GM18508 (cell line): ENCODE measurements around the gene LAMTOR1.

Experiments
- ATAC-seq: cut with Tn5 transposase; IDR thresholded peaks from one replicate; pipeline ENCODE4 v1.9.1; 2021; ENCODE audit warnings: moderate number of reproducible peaks; ENCODE audit not compliant: insufficient read depth, unreplicated experiment

LAMTOR1 gene

GRCh38 chr11:72120930-72121329 lies 17.8 kb upstream of the LAMTOR1 start:
- no peak for ATAC-seq

- no peak for ATAC-seq
These were observed 16.1 kb upstream of the LAMTOR1 start for GRCh38 chr11:72119198-72119597.

DNA sequence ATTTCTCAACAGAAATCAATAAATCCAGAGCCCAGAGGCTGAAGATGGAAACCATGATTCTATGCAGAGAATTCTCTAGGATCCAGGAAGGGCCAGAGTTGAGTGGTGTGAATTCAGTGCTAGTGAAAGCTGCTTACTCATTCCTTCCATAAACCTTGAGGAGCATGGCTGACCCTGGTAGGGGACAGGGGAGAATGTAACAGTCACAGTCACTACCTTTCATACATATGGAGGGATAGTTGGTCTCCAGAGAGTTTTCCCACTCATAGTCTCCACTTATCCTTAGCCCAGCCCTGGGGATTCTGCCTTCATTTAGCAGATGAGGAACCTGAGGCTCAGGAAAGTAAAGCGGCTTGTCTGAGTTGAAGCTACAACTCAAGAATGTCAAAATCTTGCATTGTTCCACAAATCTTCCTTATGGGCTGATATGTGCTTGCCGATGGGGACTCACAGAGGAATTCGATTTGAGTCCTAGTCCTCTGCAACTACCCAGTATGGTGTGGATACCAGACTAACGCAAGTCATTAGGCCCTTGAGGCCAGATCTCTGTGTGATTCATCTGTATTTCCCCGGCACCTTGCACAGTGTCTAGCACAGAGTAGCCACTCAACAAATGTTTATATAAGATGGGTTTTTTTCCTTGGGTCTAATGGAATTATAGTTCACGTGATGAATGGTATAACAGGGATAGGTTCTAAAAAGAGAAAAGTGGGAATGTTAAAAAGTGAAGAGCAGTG lies 13.1 kb upstream of the LAMTOR1 start:
- no peak for ATAC-seq

- ATAC-seq = no peak
These were observed 11.5 kb upstream of the LAMTOR1 start for GRCh38 chr11:72114570-72114969.

DNA sequence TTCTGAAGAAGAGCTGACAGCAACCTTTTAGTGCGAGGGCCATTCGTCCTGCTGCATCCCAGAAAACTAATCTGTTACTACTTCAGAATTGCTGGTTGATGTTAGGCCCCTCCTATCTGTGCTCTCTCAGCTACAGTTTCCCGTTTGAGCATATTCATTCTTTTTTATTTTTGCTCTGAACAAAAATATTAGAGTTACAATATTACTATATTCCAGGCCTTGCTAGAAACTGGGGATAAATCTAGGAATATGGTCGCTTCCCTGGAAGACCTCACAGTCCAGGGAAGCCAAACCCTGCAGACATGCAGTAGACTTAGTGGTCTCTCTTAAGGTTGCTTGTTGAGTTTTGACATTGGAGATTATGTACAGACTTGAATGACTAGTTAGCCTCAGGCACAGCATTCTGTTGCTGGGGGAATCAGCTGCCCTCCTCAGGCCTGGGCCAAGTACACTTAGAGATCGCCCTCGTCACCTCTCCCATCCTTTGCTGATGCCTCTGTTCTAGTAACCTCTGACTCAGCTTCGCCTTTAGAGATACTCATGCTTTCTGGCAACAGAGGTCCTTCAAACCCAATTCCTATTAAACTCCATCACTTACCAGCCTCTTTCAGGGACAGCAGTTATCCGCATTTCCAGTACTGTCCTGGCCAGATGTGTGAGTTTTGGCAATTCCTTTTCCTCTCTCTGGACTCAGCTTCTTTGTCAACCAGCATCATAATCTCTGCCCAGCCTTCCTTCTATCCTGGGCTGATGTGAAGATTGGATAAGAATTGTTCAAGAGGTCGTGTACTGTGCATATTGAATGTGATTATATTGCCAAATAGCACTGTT lies 10.1 kb upstream of the LAMTOR1 start:
- no peak for ATAC-seq

- ATAC-seq = peak; percentile 62
These were observed 9.3 kb upstream of the LAMTOR1 start, which contains the start of gene ANAPC15 for GRCh38 chr11:72112143-72112977. TSS of gene ANAPC15 (minus strand) at chr11:72112695. CDS start at chr11:72111276, 1,419 bp downstream.

- ATAC-seq = no peak
These were observed 8.4 kb upstream of the LAMTOR1 start for GRCh38 chr11:72111300-72112142.

GRCh38 chr11:72105888-72106287 lies 2.8 kb upstream of the LAMTOR1 start, which contains the start of gene TOMT:
TSS of gene TOMT (plus strand) at chr11:72105924. CDS start at chr11:72105952, 28 bp downstream.
- ATAC-seq = no peak

GRCh38 chr11:72103754-72104167 lies 664 bp upstream of the LAMTOR1 start:
- no peak for ATAC-seq

GRCh38 chr11:72102631-72102945 lies 509 bp downstream of the LAMTOR1 start:
- ATAC-seq = no peak

DNA sequence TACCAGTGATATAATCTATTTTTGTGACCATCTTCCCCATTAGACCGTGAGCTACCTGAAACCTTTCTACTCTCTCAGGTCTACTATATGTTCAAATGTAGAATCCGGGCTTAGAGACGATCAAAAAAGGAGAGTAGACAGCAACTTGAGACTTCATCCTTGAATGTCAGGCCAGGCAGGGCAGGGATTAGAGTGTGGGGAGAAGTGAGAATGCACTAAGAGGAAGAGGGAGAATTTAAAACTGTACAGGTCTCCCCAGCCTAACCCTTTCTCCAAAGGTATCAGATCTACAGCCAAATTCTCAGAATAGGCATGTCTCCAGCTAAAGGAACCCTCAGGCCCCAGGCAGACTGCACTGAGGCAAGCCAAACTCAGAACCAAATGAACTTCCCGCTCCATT lies 935 bp downstream of the LAMTOR1 start:
- ATAC-seq = no peak

GRCh38 chr11:72100462-72100861 lies 2.6 kb downstream of the LAMTOR1 start:
- no peak for ATAC-seq

GRCh38 chr11:72100009-72100408 lies 3.1 kb downstream of the LAMTOR1 start:
- ATAC-seq = no peak

GRCh38 chr11:72098741-72099140 lies 4.4 kb downstream of the LAMTOR1 start:
- ATAC-seq = no peak

DNA sequence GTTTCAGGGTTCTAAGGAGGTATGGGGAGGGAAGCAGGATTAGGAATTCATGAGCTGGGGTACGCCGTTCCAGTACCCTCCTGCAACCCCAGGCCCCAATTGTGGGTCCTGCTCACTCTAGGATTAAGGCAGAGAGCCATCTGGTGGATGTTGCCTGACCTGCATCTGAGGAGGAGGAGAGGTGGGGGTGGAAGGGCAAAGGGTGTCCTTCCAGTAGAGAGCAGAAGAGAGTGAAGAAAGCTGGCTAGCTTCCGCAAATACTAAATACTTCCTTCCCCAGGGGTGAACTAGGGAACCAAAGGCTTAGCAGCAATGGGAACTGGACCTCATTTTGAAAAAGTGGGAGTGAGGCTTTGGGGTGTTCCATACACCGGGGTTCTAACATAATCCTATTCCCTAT lies 11.8 kb downstream of the LAMTOR1 start:
- ATAC-seq = no peak

DNA sequence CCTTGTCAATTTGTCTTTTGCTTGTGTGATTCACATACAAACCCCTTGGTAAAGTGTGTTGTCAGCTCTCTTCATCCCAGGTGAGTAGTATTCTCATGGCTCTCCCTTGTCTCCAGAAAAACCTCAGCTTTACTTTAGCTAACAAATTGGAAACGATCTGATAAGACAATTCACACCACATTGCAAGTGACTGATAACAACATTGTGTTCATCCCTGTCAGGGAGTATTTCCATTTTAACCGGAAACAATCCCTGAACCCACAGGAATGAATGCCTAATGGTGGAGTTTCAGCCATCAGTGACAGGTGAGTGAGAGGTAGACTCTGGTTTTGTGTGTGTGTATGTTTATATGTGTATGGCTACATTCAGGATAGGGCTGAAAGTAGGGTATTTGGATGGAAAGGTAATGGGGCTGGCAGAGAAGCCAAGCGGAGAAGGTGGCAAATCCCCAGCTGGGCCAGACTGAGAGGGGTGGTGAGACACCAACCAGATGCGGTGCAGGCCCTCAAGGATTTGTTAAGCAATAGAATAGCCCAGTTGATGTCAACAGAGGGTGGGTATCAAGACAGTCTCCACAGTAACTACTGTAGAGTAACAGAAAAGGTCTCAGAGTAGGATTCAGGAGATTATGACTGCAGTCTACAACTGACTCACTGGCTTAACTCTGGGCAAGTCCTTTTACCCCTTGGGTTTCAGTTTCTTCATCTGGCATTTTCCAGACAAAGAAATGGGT lies 14.9 kb downstream of the LAMTOR1 start:
- no peak for ATAC-seq

GRCh38 chr11:72085621-72086351 lies 17.3 kb downstream of the LAMTOR1 start:
- no peak for ATAC-seq

GRCh38 chr11:72084965-72085364 lies 18.1 kb downstream of the LAMTOR1 start:
- ATAC-seq = no peak
